Measurements from ENCODE around the gene LAMB4.

The LAMB4 gene

GRCh38 chr7:108012499-108013430, 117.4 kb downstream of the LAMB4 start:
- no peak for DNase-seq (ENCODE audit: low read depth)

DNA sequence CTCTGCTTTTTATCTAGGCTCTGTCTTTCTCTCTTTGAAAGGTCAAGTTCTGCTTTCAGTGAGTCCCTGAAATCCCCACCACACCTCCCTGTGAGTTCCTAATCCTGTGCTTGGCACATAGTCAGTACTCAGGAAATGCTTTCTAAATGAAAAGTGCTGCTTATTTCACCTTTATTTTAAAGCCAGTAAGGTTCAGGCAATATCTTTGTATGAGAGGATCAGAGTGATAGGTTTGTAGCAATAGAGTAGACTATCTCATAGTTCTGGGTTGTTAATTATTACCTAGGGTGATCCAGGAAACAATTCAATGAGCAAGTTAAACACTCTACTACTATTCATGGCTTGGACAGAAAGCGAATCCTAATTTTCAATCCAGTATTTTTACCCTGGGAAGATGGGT, 119.8 kb downstream of the LAMB4 start:
- DNase-seq (ENCODE audit: low read depth): no peak

DNA sequence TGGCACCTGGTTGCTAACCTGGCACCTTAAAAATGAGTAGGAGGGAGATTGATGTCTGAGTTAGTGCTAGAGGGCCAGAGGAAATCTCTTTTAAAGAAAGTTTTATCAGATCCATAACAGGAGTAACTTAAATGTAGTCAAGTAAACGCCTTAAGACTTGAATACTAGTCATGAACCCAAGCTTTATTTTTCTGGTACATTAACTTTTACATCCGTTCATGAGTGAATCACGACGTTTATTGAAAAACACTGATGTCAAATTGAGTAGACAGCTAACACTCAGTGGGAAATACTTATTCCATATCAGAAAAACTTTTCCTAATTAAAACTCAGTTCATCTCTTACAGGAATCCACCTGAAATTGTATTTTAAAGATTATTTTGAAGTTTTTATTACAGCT, 120.3 kb downstream of the LAMB4 start:
- DNase-seq (ENCODE audit: low read depth): no peak

DNA sequence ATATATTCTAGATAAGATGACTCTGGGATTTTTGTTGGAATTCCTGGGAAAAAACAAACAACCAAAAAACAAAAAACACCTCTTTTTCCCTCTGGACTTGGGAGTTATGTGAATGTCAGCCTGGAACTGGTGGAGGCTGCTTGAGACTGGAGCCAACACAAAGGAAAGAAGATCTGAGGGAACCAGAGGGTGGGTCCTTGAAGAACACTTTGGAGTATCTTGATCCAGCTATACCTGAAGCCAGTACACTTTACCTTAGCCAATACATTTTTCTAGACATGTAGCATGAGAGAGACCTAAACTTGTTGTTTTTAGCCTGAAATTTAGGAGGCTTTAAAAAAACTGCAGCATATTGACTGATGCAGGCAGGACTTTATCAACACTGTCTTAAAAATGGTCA, 121.3 kb downstream of the LAMB4 start:
- no peak for DNase-seq (ENCODE audit: low read depth)

- no peak for DNase-seq (ENCODE audit: low read depth)
Measured at GRCh38 chr7:108008240-108008639, 121.9 kb downstream of the LAMB4 start.

DNA sequence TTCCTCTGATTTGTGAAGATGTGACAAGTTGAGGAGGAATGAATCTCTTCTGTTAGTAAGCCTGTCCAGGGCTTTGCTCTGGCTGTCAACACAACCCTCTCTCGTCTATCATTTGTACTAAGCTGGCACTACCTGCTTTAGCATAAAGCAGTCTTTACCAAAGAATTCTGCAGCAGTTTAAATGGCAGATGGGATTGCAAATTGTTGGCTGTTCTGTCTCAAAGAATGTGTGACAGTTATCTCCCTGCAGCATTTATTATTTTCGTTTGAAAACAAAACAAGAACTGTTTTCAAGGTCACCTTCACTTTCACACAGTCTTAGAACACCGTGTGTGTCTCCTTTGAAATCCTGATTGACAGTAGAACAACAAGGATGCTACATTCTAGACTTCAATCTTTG, 122.4 kb downstream of the LAMB4 start:
- DNase-seq (ENCODE audit: low read depth): no peak

GRCh38 chr7:108007261-108007660, 122.9 kb downstream of the LAMB4 start:
- DNase-seq (ENCODE audit: low read depth): no peak

DNA sequence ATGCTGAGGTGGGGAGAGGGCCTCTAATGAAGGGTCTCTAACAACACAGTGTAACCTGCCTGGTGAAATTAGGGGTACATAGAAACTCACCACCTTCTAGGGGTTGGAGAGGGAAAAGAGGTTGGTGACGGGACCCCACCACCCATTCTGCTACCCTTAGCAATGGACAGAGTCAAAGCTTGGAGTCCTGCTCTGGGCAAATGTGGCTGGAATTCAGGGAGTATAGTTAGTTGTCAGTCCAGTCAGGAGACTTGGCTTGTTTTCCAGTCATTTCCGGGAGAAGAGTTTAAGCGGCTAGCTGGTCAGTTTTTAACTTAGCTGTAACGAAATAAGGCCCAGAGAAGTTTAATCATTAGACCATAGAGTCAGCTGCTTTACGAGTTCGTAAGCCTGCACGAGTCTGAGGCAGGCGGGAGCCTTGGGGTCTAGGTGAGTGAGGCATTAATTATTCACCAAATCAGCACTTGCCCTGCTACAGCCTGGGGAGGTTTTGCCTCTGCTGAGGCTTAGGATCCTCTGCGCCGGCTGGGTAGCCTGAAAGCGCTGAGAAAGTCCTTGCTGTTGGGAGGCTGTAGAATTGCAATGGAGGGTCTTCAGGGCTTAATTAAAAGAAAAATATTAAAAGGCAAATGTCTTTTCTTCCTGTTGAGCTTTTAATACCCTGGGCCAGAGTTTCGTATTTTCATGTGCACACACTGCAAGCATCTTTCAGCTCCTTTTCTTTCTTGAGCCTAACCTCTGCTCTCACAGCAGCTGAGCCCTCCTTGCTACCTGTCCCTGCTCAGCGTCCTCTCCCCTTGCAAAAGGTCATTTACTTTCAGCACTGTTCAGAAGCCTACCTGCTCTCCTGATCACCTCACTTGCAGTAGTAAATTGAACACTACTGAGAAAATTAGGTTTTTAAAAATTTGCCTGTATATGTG, 125.7 kb downstream of the LAMB4 start:
- DNase-seq (ENCODE audit: low read depth): no peak

DNA sequence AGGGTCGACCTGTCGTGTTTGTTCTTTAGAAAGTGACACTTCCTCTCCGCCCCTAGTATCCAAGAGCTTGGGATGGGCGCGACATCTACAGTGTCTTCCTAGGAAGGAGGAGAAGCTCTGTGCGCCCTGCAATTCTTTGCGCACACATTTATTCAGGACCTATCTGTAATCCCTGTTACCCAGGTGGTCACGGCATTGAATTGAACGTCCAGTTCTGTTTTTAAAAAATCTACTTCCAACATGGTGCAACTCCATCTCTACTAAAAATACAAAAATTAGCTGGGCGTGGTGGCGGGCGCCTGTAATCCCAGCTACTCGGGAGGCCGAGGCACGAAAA, 126.6 kb downstream of the LAMB4 start:
- DNase-seq (ENCODE audit: low read depth): no peak

GRCh38 chr7:108002726-108003598, 127.2 kb downstream of the LAMB4 start, which contains the start of gene LAMB1:
TSS of gene LAMB1 (minus strand) at chr7:108003161. CDS start at chr7:108002885, 276 bp downstream.
- DNase-seq (ENCODE audit: low read depth): no peak

DNA sequence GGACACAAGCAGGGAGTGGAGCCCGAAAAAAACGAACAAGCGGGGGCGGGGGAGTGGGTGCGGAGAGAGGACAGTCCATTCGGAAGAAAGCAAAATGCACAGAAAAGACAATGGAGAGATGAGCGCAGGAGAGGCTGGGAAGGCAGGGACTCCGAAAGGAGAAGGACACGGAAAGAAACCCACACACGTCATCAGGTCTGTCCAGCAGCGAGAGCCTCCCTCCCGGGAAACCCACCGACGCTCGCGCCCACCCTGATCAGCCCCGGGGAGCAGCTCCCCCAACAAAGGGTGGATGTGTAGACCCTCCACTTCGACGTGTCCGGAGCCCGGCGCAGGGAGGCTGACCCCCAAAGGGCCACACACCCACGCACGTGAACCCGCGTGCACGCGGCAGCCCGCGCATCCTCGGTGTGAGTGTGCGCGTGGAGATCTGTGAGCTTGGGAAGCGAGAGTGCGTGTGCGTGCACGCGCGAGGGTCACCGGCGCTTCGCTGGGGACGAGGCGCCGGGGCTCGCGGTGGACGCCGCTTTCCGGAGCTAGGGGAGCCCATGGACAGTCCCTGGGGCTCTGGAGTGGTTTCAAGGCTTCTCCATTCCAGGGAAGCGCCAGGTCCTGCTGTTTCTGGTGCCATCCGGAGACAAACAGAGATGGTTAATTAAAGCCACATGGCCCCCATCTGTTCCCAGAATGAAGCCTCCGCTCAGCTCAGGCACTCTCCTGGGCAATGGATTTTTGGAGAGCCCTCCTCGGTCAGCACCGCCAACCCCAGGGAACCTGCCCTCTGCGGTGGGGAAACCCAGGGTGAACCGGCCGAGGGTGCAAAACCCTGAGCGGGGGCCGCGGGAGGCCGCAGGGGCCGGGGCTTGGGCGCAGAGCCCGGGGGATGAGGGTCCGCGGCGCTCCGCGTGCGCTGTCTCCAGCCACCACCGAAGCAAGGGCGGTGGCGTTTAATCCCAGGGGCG, 128.1 kb downstream of the LAMB4 start:
- no peak for DNase-seq (ENCODE audit: low read depth)

- DNase-seq (ENCODE audit: low read depth): no peak
Measured at GRCh38 chr7:108000875-108001763, 129.0 kb downstream of the LAMB4 start.

- DNase-seq (ENCODE audit: low read depth): no peak
Measured at GRCh38 chr7:107999779-108000560, 130.2 kb downstream of the LAMB4 start.

GRCh38 chr7:107998660-107999480, 131.3 kb downstream of the LAMB4 start:
- DNase-seq (ENCODE audit: low read depth): no peak

DNA sequence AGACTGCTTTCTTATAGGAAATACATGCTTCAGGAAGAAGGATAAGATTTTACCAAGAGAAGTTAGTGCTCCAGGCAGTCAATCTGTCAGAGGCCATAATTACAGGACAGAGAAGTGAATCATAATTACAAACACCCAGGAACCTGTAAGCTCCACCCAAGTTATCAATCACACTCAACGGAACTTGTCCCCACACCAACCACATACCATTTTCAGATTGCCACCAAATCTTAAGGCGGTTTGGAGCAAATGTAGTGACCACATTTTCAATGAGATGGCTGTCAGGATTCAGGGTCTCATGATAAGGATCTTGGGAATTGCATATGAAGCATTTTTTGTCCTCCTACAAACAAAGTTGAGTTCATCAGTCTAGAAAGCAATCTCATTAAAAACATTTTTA, 132.0 kb downstream of the LAMB4 start:
- DNase-seq (ENCODE audit: low read depth): no peak

DNA sequence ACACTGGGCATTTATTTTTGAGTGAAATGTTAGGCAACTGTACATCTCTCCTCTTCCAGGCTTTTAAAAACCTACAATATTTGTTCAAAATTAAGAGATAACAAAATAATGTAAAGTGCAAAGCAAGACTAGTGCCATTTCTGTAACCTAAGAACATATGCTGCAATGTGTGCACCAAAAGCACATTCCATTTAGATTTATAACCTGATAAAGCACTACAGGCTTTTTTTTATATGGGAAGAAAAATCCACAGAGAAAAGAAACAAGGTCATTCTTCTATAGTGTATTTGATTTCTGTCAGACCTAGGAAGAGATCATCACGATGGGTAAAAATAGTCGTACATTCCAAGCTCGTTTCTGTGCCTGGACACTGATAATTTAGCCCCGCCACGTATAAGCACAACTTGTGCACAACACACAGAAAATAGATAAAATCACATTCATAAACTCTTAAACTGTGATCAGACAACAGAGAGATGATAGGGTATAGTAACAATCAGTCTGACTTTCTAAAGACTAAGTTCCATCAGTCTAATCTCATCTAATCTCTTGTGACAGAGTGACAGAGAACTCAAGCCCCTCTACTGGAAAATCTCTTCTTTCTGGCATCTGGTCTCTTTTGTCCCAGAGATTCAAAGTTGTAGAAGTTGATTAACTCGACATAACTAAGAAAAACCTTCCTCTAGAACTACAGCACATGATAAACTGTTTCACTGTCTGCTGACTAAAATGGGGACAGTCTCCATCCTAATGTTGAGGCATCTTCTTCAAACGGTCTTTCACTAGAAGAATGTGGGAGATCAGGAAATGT, 133.9 kb downstream of the LAMB4 start:
- no peak for DNase-seq (ENCODE audit: low read depth)

All from activated gamma-delta T cell treated with anti-CD3 and anti-CD28 coated beads, Interleukin-2, amount 50 U/mL, for 16 hours (primary cell).